Kidney capillary endothelial cell (primary cell): ENCODE measurements around the gene COLEC11.

ENCODE experiments used
- DNase-seq: peaks from one replicate; pipeline ENCODE4 v3.0.0-alpha.2; 2018; ENCODE audit warnings: low spot score

The COLEC11 gene

GRCh38 chr2:3639015-3639630 lies 44.2 kb downstream of the COLEC11 start:
- DNase-seq, result no peak

- no peak for DNase-seq
Measured at GRCh38 chr2:3639653-3640052, 44.7 kb downstream of the COLEC11 start.

DNA sequence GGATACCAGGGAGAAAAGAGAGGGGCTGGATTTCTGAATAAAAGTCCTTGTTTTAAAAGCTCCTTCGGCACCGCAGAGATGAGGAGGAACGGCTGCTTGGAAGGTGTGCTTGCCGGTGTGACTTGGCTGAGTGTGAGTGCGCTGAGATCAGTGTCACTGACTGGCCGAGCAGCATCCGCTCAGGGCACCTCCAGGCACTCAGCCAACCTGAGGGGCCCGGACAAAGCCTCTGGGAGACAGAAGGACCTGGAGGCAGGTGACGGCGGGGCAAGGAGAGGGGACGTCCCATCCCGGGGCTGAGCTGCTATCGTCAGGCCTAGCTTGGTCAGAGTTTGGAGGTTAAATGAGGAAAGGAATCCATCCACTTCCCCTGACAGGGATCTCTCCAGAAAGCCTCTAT lies 46.3 kb downstream of the COLEC11 start:
- DNase-seq, result no peak

- no peak for DNase-seq
Measured at GRCh38 chr2:3641841-3642421, 47.0 kb downstream of the COLEC11 start.

GRCh38 chr2:3642521-3643215 lies 47.8 kb downstream of the COLEC11 start:
- no peak for DNase-seq

- DNase-seq, result no peak
Measured at GRCh38 chr2:3643371-3644245, 48.7 kb downstream of the COLEC11 start.

DNA sequence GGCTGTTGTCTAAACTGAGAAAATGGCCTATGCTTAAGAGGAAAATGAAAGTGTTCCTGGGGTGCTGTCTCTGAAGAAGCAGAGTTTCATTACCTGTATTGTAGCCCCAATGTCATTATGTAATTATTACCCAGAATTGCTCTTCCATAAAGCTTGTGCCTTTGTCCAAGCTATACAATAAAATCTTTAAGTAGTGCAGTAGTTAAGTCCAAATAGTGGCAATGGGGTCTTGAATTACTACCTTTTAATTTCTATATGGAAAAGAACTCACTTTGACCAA lies 49.3 kb downstream of the COLEC11 start:
- no peak for DNase-seq

- DNase-seq, result no peak
Measured at GRCh38 chr2:3644891-3645605, 50.1 kb downstream of the COLEC11 start.

DNA sequence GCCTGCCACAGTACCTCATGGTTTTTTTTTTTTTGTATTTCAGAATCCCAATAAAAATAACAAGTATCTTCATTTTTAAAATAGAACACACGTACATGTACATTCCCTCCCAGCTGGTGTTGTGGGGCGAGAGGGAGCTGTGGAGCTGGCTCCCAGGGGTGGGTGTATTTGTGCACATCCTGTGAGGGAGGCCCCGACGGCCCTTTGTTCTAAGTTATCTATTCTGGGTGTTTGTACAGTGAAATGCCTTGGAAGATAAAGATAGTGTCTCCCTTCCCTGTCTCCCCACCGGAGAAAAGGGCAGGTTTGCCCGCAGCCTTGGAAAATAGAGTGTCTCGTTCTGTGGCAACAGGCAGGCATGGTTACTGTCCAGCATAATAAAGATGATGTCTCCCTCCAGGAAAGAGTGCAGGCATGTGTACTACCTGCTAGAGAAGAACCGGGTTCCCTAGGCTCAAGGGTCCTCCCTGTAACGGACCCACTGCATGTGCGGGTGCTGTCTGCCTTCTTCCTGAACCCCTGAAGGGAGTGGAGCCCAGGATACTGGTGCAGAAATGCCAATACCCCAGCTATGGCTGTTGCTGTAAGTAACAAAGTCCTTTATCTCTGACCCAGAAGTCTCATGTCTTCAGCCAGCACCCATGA lies 51.0 kb downstream of the COLEC11 start:
- no peak for DNase-seq

- no peak for DNase-seq
Measured at GRCh38 chr2:3646446-3646845, 51.5 kb downstream of the COLEC11 start.

- no peak for DNase-seq
Measured at GRCh38 chr2:3647246-3647645, 52.3 kb downstream of the COLEC11 start.

DNA sequence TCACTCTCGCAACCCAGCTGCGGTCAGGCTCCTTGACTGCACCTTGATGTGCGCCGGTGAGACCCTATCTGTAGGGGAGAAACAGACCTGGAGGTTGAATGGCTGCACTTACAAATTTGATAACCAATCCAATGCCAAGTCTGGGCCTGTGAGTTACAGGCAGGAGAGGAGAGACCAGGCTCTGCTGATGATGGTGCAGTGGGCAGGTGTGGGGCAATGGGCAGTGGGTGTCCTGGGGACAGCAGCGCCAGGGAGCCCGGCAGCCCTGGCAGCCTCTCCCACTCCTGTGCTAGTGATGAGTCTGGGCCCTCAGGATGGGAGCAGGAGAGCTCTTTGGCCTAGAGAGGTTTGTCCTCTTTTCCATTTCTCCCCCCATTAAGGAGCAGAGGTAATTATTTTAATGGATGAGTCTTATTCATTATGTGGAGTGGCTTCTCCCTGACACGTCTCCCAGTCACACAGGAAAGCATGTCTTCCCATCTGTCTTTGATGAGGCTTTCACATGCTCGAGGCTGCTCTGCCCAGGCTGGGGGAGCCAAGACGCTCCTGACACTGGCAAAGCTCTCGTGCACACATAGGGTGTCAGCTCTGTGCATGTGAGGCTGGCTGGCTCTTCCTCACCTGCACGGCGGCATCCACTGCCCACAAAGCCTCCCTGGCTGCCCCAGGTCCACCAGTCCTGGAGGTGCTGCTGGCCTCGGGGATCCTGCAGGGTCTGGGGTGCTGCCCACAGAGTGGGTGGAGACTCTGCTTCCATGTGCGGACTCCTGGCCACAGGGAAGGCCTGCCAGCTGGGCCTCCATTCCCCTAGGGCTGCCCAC lies 53.1 kb downstream of the COLEC11 start:
- no peak for DNase-seq

GRCh38 chr2:3648652-3649177 lies 53.8 kb downstream of the COLEC11 start:
- DNase-seq, result no peak

- DNase-seq, result no peak
Measured at GRCh38 chr2:3649581-3649980, 54.7 kb downstream of the COLEC11 start.

DNA sequence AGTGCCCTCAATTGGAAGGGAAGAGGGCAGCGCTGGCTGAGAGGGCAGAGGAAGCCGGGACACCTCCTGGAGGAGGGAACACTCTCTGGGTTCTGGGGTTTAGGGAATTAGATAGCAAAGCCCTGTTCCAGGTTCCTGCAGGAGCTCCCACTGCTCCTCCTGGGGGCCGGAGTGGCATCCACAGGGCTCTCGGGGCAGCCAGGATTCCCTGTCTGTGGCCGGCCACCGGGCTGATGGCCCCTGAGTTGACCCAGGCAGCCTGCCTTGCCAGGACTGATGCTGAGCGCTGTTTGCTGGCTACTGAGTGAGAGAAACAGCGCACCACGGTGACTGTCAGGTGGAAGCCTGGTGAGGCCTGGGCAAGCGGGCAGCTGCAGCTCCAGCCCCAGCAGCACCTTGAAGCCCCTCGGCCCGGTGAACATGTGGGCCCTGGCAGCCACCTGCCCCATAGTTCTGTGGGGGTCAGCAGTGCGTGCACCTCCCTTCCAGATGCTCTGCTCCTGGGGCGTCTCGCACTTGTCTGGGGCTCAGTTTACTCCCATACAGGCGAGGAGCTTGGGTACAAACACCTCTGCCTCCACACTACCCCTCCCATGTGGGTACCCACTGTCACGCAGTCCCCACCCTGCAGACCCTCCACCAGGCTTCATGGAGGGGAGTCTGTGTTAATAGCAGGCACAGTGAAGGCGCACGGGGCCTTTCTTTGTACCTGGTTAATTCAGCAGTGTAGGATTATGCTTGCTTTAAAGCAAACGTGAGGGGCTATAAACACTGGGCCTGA lies 55.4 kb downstream of the COLEC11 start:
- DNase-seq, result no peak

GRCh38 chr2:3651691-3652648 lies 57.1 kb downstream of the COLEC11 start:
- peak; percentile 33 for DNase-seq

- DNase-seq, result no peak
Measured at GRCh38 chr2:3652896-3653625, 58.1 kb downstream of the COLEC11 start.

DNA sequence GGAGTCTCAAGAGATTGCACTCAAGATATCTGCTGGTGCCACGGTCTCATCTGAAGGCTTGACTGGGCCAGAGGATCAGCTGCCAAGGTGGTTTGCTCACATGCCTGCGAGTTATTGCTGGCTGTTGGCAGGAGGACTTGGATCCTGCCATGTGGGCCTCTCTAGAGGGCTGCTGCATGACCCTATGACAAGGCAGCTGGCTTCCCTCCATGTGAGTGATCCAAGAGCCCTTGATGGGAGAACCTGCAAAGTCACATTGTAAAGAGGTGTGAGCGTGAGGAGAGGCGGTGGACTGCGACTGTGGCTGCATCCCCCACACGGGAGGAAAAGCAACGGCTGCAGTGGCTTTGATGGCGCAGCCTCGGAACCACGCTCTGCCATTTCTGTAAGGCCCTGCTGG lies 59.1 kb downstream of the COLEC11 start:
- DNase-seq, result no peak
